Fibroblast of mammary gland (primary cell): ENCODE data around the gene GFER.
A peak's percentile ranks its signal among the peaks of the same experiment; 100 is the strongest.

ENCODE experiments used
- DNase-seq: peaks from one replicate; pipeline ENCODE4 v3.0.0-alpha.2; 2010; ENCODE audit warnings: low read depth
- H3K4me3 ChIP-seq: 2 replicates; pipeline ENCODE4 v1.5.1; 2011; ENCODE audit warnings: low read depth, mild to moderate bottlenecking, low read length, moderate library complexity; ENCODE audit not compliant: control insufficient read depth
- TF ChIP-seq, protein P1 (sequence below): conservative IDR thresholded peaks from 2 replicates; pipeline ENCODE4 v1.5.1; 2011; ENCODE audit warnings: low read depth, low read length, inconsistent platforms; ENCODE audit not compliant: control insufficient read depth, insufficient read depth

The GFER gene

DNA sequence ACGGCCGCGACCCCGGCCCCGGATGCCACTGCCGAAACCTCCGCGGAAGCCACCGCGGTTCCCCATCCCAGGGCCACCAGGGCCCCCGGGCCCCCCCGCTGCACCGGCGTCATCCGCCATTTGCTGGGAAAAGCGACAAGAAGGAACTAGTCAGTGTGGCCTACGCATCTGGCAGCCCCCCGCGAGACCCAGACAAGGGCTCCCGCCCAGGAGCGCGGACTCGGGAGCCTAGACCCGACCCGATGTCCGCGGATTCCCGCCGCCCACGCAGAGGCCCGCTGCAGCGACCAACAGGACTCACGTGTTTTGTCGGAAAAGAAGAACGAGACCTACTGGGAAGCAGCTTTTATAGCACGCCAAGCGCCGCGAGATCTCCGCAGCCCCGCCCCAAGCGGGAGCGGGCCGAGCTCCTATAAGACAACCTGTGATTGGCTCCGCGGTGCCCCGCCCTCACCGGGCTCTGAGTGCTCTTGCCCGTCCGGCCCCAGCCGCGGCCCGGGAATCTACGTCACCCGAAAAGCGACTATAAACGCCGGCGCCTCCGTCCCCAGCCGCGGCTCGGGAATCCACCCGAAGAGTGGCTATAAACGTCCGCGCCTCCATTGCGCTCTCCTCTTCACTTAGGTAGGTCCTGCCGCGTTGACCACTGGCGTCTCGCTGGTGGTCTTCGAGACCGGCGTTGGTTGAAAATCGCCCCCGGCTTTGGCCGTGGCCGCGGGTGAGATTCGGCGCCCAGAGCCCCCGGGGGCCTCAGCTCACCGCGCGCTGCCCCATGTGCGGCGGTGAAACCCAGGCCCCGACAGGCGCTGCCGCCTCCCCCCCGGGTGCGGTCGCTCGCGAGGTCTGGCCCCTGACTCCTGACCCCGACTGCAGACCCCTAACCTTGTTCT is 19.2 kb upstream of the GFER start, which contains the start of gene RPS2:
Gene RPS2, minus strand, starts transcription at position 321 of the 890 bp plus-strand sequence. Its CDS starts 201 bp downstream, at position 120.
- peak; percentile 98 for DNase-seq
- TF ChIP-seq, protein P1, sequence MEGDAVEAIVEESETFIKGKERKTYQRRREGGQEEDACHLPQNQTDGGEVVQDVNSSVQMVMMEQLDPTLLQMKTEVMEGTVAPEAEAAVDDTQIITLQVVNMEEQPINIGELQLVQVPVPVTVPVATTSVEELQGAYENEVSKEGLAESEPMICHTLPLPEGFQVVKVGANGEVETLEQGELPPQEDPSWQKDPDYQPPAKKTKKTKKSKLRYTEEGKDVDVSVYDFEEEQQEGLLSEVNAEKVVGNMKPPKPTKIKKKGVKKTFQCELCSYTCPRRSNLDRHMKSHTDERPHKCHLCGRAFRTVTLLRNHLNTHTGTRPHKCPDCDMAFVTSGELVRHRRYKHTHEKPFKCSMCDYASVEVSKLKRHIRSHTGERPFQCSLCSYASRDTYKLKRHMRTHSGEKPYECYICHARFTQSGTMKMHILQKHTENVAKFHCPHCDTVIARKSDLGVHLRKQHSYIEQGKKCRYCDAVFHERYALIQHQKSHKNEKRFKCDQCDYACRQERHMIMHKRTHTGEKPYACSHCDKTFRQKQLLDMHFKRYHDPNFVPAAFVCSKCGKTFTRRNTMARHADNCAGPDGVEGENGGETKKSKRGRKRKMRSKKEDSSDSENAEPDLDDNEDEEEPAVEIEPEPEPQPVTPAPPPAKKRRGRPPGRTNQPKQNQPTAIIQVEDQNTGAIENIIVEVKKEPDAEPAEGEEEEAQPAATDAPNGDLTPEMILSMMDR: no peak
- H3K4me3 ChIP-seq: peak within 1 kb of the TSS; percentile 95

DNA sequence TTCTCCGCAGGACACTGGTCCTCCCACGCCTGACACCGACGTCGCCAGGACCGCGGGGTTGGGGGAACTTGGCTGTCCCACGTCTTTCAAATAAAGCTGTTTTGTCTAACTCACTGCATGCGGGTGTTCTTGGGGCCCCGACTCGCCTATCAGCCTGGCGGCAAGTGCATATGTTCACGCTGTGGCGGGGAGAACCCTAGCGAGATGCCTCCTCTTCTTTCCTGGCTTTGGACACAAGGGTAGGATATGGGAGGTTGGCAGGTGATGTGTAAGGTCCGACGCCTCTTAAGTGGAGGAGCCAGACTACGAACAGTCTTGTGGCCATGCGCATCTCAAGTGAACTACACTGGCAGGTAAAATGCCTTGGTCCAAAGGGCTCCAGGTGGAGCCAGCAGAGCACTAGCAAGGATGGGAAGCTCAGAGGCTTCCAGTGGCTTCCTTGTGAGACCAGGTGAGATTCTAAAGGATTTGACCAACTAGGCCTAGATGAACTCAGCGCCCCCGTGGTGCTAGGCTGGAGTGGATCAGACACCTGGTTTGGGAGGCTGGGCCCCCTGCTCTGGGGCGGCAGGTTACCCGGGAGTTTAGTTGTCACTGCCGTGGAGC is 18.5 kb upstream of the GFER start:
- TF ChIP-seq, protein P1: no peak
- no peak for DNase-seq
- H3K4me3 ChIP-seq: peak overlapping the region; percentile 95

DNA sequence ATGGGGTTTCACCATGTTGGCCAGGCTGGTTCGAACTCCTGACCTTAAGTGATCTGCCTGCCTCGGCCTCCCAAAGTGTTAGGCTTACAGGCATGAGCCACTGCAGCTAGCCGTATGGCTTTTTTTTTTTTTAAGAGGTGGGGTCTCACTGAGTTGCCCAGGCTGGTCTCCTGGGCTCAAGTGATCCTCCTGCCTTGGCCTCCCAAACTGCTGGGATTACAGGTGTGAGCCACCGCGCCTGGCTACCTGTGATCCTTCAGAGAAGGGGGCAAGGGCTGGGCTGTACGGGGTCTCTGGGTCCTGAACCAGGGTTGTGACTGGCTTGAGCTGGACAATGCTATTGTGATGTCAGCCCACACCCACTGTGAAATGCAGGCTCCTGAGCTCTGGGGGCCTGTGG is 17.5 kb upstream of the GFER start, which contains the start of gene RNF151:
Gene RNF151, plus strand, starts transcription at position 397 of the 400 bp plus-strand sequence. CDS start 26 bp downstream, outside the sequence.
- peak within 1 kb of the TSS; percentile 95 for H3K4me3 ChIP-seq
- TF ChIP-seq, protein P1: no peak
- DNase-seq: no peak

DNA sequence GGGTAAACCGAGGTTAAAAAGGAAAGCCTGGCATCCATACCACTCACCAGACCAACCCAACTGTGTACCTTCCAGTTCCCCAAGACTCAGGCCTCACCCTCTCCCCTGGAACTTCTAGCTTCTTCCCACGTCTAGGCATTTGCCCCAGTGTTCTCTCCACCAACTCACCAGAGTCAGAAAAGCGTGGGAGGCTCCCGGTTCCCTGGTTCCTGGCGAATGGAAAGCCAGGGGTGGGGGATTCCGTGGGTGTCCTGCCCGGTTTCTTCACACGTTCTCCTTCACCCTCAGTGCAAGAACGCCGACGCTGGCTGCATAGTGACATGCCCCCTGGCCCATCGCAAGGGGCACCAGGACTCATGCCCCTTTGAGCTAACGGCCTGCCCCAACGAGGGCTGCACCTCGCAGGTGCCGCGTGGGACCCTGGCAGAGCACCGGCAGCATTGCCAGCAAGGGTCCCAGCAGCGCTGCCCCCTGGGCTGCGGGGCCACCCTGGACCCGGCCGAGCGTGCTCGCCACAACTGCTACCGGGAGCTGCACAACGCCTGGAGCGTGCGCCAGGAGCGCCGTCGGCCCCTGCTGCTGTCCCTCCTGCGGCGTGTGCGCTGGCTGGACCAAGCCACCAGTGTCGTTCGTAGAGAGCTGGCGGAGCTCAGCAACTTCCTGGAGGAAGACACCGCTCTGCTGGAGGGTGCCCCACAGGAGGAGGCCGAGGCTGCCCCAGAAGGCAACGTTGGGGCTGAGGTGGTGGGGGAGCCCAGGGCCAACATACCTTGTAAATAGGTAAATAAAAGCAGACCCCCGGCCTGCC is 15.6 kb upstream of the GFER start:
- TF ChIP-seq, protein P1: no peak
- no peak for DNase-seq
- H3K4me3 ChIP-seq: no peak overlapping the region

DNA sequence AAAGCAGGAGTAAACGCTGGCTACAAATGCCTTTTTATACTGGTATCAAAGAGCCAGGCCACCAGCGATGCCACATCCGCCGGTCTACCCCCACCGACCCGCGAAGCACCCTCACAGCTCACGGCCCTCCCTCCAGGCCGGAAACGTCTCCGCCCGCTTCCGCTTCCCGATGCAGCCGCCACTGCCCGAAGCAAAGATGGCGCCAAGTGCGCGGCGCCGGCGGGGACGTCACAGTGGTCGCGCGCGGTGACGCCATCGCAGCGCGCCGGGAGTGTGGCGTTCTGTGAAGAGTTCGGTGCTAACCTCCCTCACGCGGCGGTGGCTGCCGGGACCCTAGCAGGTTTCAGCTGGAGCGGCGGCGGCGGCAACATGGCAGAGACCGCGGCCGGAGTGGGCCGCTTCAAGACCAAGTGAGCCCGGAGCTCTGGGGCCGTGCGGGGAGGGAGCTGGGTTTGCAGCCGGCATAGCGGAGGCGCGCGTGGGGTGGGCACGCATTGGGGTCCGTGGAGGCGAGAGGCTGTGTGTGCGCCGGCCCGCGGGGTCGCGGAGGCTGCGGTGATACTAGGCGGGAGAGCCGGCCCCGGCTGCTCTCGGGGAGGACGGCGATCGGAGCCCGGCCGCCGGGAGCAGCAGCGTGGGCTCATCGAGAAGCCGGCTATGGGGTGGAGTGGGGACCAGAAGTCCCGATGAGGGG is 12.1 kb upstream of the GFER start, which contains the start of gene TBL3:
Gene TBL3, plus strand, starts transcription at position 258 of the 694 bp plus-strand sequence. Its CDS starts 112 bp downstream, at position 370.
- TF ChIP-seq, protein P1: no peak
- DNase-seq: peak; percentile 91
- peak within 1 kb of the TSS; percentile 82 for H3K4me3 ChIP-seq

DNA sequence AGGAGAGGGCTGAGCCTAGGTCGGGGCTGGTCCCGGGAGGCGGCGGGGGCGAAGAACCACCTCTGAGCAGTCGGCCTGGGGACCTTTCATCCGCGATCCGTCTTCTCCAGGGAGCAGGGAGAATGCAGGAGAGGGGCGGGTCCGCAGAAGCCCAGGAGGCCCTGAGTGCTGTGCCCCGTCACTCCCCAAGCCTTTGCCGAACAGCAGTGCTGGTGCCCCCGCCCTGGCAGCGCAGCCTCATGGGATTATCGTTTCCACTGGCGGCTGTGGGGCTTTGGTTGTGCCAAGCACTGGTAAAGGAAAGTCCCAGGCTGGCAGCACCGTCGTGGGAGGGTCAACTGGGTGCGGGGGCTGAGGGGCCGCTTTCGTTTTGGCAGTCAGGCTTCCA is 11.5 kb upstream of the GFER start:
- H3K4me3 ChIP-seq: peak overlapping the region; percentile 82
- no peak for DNase-seq
- TF ChIP-seq, protein P1: no peak
